OCI-M1 (cell line): ENCODE data around the gene MYBBP1A.
"Not testable (repeated sequence)": the region's sequence is repeated elsewhere in the genome, so short reads cannot be mapped to it uniquely, and the experiment has no call there.

ENCODE experiments used
- DNase-seq: peaks from one replicate; lab custom pipeline; 2025; lab: John Stamatoyannopoulos, UW

MYBBP1A gene

GRCh38 chr17:4554997-4555799, at the start of gene MYBBP1A:
Gene MYBBP1A (minus strand): TSS chr17:4555384. CDS start chr17:4555324, 60 bp downstream.
- DNase-seq = peak; percentile 98

GRCh38 chr17:4604736-4605135, 49.6 kb upstream of the MYBBP1A start:
- not testable (repeated sequence) for DNase-seq

GRCh38 chr17:4604111-4604644, 49.0 kb upstream of the MYBBP1A start:
- peak; percentile 21 for DNase-seq

GRCh38 chr17:4602041-4602440, 46.9 kb upstream of the MYBBP1A start:
- DNase-seq = no peak

DNA sequence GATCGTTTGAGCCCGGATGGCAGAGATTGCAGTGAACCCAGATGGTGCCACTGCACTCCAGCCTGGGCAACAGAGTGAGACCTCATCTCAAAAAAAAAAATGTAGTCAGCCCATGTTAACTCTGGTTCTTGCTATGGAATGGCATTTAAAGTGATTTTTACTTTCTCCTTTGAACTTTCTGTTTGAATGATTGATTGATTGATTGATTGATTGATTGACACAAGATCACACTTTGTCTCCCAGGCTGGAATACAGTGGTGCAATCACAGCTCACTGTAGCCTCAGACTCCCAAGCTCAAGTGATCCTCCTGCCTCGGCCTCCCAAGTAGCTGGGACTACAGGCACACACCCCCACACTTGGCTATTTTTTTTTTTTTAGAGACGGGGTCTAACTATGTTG, 46.1 kb upstream of the MYBBP1A start:
- no peak for DNase-seq

- DNase-seq = no peak
These were observed 45.4 kb upstream of the MYBBP1A start for GRCh38 chr17:4600563-4600962.

DNA sequence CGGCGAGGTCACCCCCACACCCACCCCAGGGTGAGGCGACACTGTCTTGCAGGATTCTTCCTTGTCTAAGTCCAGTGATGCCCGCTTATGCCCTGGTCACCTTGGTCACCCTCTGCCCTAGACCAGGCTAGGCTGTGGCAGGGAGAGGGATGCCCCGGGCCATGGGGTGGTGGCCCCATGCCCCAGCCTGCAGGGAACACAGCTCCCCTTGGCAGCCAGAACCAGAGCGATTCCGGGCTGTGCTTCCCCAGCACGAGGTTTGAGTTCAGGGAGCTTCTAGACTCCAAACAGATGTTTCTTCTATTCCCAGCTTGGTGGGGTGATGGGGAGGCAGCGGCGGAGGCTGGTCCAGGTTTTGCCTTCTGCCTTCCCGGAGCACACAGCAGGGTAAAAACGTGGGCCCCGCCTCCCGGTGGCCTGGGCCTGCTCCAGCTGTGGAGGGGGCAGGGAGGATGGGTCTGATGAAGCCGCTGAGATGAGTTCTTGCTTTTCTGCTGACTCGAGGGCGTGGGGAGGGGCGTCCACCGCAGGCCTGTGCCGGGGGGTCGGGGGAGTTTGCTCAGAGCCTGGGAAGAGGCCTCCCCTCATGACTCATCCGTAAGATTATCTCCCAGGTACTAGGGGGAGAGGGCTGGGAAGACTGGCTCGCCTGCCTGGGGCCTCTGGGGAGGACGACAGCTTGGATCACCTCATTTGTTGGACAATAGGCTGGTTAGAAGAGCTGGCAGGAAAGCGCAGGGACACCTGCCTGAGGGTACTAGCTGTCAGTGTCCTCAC, 44.5 kb upstream of the MYBBP1A start:
- peak; percentile 63 for DNase-seq

DNA sequence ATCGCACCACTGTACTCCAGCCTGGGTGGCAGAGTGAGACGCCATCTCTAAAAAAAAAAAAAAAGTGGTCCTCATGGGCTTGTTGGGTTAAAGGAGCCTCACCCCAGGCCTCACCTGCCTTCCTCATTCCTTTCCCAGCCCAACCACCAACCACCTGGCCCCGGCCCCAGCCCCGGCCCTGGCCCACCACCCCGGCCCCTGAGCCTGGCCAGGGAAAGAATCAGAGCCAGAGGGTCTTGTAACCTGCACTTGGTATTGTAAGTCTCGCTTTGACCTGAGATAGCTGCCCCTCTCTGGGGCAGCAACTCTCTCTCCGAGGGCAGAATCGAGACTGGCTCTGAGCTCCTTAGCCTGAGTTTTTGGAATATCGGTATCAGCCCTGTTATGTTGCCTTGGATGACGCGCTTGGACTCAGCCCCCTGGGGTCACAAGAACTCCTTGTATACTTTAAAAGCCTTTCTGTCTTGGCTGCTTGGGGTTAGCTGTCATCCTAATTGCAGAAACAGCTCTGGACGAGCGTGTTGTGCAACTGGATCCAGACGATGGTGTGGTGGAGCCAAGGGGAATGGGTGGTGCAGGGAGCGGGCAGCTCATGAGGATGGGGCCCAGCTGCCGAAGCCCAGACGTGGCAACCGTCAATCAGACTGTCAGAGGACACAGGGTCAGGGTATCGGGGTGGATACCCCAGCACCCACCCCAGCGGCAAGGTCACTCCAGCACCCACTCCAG, 43.8 kb upstream of the MYBBP1A start:
- DNase-seq = no peak

- DNase-seq = no peak
These were observed 42.8 kb upstream of the MYBBP1A start for GRCh38 chr17:4597975-4598374.

- no peak for DNase-seq
These were observed 41.6 kb upstream of the MYBBP1A start for GRCh38 chr17:4596636-4597380.

DNA sequence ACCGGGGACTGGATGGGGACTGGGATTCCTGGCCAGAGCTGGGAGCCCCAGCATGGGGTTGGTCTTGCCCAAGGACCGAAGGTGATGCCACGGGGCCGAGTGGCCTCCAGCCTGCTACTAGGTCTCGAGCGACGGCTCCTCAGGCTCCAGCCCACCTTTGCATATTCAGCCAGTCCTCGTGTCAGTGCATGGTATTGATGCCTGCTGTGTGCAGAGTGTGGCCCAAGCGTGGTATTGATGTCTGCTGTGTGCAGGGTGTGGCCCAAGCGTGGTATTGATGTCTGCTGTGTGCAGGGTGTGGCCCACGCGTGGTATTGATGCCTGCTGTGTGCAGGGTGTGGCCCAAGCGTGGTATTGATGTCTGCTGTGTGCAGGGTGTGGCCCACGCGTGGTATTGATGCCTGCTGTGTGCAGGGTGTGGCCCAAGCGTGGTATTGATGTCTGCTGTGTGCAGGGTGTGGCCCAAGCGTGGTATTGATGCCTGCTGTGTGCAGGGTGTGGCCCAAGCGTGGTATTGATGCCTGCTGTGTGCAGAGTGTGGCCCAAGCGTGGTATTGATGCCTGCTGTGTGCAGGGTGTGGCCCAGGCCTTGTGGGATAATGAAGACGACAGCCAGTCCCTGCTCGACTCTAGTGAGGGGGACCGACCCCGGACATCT, 40.6 kb upstream of the MYBBP1A start:
- not testable (repeated sequence) for DNase-seq

DNA sequence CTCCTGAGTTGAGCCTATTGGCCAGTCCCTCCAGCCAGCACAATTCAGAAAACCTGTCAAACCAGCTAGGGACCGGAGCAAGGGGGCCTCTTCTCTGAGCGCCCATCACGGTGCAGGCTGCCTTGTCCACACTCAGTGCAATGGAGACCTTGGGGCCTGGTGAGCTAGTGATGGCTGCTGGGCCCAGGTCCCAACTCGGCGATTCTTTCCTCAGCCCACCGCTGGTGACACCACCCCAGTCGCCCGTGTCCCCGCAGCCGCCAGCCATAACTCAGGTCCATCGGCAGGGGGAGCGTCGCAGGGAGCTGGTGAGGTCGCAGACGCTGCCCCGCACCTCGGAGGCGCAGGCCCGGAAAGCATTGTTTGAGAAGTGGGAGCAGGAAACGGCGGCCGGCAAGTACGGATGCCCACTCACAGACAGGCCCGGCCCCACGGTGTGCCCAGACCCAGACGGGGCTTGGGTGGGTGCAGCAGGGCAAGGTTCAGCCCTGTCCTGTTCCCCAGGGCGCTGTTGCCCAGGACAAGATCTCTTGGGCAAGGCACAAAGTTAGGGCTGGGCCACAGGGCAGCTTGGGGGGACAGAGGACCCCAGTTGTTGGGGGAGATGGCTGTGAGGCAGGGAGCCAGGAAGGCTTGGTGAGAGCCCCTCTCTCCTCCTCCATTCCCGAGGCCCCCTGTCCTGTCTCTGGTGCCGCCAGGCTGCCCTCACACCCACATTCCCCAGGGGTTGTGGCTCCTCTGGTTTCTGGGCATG, 39.9 kb upstream of the MYBBP1A start:
- DNase-seq = peak; percentile 73

GRCh38 chr17:4594406-4594805, 39.2 kb upstream of the MYBBP1A start:
- no peak for DNase-seq

GRCh38 chr17:4593021-4593421, 37.8 kb upstream of the MYBBP1A start:
- DNase-seq = no peak

DNA sequence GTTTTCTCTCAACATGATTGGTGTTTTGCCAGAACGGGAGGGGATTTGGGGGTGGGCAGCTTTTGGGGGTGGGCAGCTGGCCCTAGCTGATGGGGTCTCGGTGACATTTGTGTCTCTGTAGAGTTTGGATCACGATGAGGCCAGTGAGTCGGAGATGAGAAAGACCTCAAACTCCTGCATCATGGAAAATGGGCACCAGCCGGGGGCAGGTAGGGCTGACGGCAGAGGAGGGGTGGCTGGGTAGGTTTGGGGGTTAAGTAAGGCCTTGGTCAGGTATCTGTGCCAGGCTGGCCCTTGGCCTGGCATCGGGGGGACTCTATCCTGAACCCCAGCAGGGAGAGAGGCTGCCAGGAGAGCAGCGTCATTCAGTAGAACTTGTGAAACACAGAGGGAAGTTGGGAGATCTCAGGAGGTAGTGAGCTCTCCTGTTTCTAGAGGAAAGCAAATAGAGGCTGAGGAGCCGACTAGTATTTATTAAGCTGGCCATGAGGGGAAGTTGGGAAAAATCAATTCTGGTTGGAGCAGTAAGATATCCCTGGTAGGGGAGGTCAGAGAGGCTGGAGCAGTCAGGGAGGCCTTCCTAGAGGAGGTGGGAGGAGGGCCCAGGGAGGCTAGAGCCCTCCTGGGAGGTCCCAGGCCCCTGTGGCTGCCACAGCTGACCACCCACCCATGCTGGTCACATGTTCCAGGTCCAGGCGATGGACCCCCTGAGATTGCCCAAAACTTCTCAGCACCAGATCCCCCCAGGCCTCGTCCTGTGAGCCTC, 37.2 kb upstream of the MYBBP1A start:
- no peak for DNase-seq

DNA sequence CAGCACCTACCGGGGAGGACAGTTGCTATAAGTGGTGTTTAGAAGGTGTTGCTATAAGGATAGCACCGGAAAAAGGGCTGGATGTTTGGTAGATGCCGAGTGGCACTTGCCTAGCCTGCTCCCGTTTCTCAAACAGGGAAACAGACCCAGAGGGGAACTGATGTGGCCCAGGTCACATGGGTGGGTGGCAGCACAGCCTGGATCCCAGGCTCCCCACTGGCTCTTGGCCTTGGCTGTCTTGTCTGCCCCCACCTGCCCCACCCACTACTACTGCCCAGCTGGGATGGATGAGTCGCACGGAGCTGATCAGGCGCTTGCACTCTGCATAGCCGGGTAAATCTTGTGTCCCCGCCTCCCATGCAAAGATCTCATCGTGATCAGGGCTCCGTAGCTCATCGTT, 36.3 kb upstream of the MYBBP1A start:
- DNase-seq = no peak

DNA sequence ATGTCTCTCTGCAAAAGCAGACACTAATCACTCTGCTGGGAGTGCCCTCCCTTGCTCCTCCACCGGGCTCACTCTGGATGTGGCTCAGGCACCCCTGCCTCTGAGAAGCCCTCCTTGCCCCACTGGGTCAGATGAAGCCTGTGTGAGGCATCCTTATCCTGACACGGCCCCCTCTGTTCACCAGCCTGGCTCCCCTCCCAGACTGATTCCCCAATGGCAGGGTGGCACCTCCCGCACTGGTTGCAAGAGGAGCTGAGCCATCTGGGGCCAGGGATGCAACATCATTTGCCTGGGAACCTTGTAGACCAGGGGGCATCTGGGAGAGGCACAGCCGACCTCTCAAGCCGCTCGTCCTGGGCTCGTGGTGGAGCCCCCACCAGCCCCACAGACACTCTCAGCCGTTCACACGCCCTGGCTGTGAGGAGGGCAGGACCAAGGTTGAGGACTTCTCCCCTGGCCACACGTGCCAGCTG, 35.8 kb upstream of the MYBBP1A start:
- DNase-seq = no peak

DNA sequence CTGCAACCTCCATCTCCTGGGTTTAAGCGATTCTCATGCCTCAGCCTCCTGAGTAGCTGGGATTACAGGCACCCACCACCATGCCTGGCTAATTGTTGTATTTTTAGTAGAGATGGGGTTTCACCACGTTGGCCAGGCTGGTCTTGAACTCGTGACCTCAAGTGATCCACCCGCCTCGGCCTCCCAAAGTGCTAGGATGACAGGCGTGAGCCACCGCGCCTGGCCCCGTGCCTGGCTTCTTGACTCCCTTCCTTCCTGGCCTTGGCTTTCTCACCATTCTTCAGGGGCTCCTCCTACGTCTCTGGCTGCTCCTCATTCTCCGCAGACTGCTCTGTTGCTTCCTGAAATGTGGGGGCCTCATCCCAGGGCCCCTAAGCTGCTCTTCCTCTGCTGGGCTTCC, 34.9 kb upstream of the MYBBP1A start:
- not testable (repeated sequence) for DNase-seq

- DNase-seq = no peak
These were observed 33.9 kb upstream of the MYBBP1A start for GRCh38 chr17:4588898-4589625.
